OCI-M1 (cell line): Measurements from ENCODE around the gene UGT1A10.
A peak's percentile ranks its signal among the peaks of the same experiment; 100 is the strongest.
"Not testable (repeated sequence)": the region's sequence is repeated elsewhere in the genome, so short reads cannot be mapped to it uniquely, and the experiment has no call there.

Source experiments
- DNase-seq: peaks from one replicate; lab custom pipeline; 2025; lab: John Stamatoyannopoulos, UW

Gene UGT1A10

DNA sequence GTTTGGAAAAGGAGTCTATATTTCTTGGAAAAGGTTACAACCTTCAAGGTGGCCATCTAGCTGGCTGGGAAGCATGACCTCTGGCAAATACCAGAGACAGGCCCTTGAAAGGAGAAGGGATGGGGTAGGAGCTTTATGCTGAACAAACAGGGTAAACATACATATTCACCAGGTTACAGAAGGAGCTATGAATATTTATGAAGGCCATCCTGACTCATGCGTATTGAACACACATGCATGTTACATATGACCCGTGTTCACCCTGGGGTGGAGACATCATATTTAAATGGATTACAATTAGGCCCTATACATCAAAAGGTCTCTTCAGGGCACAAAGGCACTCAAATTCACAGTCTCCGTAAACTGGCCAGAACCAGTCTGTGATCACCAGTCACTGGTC is 19.7 kb downstream of the UGT1A10 start:
- DNase-seq, result not testable (repeated sequence)

DNA sequence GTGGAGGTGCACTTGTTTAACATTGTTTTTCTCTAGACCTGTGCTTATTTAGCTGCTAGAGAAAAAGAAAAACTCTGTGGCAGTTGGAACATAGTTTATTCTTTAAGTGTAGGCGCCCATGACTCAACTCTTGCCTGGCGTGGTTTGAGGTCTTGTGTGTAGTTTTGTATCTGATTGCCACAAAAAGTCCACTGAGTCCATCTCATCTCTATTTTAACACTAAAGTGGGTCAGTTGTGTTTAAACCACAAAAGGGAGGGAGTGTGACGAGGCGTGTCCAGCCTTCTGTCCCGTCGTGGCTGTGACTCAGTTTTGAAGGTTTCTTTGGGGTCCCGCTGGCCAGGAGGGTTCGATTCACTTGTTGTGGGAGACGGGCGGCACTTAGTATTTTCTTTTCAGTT is 20.2 kb downstream of the UGT1A10 start:
- DNase-seq, result no peak

DNA sequence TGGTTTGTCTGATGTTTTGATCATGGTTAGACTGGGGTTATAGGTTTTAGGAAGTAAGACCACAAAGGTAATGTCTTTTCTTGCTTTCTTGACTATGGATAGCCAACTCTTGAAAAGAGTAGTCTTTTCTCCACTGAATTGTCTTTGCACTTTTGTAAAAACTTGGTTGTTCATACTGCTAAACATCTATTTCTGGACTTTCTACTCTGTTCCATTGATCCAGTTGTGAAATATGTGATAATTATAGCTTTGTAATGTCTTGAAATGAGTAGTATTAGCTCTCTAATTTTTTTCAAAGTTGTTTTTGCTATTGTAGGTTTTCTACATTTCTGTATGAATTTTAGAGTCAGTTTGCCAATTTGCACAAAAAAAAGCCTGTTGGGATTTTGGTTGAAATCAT is 22.4 kb downstream of the UGT1A10 start:
- no peak for DNase-seq

DNA sequence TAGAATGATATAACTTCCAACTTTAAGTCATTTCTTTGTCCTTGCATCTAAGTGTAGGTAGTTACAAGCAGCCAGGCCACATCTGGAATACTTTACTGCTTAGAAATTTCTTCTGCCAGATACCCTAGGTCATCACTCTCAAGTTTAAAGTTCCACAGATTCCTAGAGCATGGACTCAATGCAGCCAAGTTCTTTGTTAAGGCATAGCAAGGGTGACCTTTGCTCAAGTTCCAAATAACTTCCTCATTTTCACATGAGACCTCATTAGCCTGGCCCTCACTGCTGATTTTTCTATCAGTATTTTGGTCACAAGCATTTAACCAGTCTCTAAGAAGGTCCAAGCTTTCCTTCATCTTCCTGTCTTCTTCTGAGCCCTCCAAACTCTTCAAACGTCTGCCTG is 27.7 kb downstream of the UGT1A10 start:
- no peak for DNase-seq

DNA sequence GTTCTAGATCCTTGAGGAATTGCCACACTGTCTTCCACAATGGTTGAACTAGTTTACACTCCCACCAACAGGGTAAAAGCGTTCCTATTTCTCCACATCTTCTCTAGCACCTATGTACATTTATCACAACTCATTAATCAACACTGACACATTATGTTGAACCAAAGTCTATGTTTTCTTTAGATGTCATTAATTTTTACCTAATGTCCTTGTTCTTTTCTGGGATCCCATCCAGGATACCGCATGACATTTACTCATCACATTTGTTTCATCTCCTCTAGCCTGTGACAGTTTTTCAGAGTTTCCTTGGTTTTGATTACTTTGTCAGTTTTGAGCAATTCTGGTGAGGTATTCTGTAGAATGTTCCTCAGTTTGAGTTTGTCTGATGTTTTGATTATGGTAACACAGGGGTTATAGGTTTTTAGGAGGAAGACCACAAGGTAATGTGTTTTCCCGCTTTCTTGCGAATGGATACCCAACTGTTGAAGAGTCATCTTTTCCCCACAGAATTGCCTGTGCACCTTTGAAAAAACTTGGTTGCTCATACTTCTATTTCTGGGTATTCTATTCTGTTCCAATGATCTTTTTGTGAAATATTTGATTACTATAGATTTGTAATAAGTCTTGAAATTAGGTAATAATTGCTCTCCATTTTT is 32.5 kb downstream of the UGT1A10 start:
- no peak for DNase-seq

DNA sequence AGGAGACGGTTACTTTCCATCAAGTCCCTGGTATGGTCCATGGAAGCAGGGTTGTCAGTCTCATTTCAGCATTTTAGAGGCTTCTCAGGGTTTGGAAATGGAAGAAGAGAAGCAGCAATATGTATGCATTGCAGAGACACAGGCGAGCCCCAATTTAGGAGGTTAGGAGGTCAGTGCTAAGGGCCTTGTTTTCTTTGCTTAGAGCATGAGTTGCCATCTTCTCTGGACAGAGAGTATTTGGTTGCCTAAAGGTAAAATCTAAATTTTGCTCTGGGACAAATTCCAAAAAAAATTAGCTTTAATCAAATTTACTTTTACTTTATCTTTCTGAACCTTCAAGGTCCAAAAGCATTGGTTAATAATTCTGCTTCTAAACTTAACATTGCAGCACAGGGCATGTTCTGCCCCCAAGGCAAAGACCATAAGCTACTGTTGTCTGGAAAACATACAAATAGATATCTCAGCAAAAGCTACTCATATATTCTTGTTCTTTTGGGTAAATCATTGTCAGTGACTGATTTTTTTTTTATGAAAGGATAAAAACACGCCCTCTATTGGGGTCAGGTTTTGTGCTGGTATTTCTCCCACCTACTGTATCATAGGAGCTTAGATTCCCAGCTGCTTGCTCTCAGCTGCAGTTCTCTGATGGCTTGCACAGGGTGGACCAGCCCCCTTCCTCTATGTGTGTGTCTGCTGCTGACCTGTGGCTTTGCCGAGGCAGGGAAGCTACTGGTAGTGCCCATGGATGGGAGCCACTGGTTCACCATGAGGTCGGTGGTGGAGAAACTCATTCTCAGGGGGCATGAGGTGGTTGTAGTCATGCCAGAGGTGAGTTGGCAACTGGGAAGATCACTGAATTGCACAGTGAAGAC is 35.3 kb downstream of the UGT1A10 start, which contains the start of gene UGT1A9:
Gene UGT1A9 (plus strand): TSS at position 609 of the 872 bp plus-strand sequence. CDS start 37 bp downstream, at position 646.
- no peak for DNase-seq

DNA sequence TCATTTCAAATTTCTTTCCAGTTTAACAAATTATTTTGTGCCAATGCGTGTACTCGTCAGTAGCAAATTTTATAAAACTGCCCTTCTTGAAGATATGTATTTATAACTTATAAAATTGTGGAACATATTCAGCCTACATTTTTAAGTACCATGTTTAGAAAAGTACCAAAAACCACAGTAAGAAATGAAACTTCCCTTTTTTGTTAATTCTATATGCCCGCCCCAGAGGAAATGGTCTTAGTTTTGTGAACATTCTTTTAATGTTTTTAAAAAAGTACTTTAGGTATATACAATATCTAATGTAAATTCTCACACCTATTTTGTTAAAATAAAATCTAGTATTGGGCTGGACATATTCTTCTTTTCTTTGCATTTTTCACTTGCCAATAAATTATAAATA is 36.6 kb downstream of the UGT1A10 start:
- no peak for DNase-seq

DNA sequence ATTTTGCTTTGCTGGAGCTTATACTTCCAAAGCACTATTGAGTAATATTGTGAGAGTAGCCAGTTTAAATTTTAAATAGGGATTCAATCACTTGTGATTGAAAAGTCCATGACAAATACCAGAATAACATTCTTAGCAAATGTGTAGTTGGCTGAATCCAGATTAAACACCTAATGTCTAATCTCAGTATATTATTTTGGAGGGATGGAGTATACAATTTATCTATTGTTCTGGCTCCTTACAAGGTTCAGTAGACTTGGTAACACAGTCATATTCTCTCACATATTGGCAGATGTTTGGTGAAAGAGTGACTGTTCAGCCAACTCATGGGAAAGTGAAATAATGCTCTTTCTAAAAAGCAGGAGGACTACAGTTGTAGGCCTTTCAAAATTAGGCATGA is 37.6 kb downstream of the UGT1A10 start:
- DNase-seq, result no peak

DNA sequence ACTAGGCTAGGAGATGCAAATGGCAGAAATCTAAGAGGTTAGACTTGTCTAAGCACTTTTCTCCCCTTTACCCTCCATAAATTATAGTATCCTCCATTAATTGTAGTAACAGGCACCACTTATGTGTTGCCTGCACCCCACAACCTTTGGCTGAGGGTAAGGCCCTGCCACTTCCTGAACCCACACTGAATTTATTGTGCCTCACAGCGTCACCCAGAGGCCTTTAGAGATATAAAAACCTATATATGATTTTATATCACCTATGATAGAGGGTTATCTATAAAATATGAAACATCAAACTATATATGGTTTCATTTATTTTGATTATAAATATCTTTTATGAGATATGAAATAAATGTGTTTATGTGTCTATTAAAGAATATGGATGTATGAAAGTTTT is 38.1 kb downstream of the UGT1A10 start:
- DNase-seq, result no peak

DNA sequence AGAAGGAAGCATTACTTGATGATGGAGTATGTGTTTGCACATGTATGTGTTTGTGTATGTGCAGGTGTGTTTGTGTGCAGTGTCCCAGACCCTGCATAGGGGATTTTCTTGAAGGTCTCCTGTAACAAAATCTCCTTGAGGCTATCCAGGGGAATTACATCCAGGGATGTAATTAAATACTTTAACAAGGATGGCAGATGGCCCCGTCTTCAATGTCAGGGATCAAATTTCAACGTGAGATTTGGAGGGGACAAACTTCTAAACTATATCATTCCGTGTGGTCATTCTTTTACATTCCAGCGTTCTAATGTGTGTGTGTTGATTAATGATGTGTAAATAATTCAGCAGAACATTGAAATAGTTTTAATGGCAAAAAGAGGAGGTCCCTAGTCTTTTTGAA is 38.7 kb downstream of the UGT1A10 start:
- no peak for DNase-seq

DNA sequence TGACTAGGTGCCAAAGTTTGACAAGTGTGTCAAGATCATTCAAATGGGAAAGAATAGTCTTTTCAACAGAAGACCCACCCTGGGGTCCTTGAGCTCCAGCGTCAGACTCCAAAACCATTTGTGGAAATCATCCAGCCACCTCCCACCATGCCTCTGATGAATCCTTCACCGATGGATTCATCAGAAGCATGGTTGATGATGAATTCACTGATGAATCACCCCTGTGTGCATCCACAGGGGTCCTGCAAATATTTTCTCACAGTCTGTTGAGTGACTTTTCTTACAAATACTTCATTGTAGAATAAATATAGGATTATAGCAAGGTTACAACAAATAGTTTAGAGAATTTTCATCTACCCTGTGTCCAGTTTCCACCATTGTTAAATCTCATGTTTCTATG is 39.8 kb downstream of the UGT1A10 start:
- DNase-seq, result no peak

DNA sequence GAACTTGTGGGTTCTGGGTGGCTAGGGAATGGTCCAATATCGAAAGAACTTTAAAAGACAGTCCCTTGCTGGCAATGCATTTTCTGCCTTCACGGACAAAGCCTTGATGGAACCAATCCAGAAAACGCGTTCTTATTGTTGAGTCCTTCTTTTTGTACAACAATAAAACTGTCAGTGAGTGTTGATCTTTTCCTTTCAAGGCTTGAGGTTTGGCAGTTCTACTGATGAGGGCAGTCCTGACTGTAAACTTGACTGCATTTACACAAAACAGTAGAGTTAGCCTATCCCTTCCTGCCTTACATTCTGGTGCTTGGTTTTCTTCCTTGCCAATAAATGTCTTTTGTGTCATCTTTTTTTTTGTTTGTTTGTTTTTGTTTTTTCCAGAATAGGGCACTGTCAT is 42.9 kb downstream of the UGT1A10 start:
- DNase-seq, result no peak

DNA sequence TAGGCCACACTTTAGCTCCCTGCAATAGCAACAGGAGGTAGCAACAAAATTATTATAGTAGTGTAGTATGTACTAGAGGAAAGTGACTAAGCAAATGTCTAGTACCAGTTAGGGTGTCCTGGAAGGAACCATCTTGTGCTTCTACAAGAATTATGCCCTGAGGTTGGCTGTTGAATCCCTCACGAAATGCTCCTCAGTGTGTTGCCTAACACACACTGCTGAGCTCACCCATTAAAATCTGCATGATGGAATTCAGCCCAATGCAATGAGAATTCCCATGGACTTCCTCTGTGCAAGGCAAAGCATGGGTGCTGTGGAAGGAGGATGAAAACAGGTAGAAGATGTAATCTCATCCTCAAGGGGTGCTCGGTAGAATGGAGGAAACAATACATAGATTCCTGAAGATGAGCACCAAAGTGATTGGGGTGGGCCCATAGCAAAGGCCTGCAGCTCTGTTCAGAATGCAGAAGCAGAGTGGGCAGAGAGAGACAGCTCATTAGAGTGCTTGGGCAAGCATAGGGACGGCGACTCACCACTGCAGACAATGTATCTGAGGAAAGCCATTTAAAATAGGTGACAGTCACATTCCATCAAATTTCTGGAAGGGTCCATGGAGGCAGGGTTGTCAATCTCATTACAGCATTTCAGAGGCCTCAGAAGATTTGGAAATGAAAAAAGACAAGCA is 44.3 kb downstream of the UGT1A10 start:
- DNase-seq, result no peak

DNA sequence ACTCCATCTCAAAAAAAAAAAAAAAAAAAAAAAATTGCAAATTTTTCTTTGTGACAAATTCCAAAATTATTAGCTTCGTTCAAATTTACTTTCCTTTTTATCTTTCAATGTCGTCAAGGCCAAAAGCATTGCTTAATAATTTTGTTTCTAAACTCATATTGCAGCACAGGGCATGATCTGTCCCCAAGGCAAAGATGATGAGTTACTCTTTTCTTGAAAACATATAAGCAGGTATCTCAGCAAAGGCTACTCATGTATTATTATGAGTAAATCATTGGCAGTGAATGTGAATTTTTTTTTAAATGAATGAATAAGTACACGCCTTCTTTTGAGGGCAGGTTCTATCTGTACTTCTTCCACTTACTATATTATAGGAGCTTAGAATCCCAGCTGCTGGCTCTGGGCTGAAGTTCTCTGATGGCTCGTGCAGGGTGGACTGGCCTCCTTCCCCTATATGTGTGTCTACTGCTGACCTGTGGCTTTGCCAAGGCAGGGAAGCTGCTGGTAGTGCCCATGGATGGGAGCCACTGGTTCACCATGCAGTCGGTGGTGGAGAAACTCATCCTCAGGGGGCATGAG is 45.4 kb downstream of the UGT1A10 start, which contains the start of gene UGT1A7:
Gene UGT1A7 (plus strand): TSS at position 381 of the 579 bp plus-strand sequence. CDS start 37 bp downstream, at position 418.
- no peak for DNase-seq

DNA sequence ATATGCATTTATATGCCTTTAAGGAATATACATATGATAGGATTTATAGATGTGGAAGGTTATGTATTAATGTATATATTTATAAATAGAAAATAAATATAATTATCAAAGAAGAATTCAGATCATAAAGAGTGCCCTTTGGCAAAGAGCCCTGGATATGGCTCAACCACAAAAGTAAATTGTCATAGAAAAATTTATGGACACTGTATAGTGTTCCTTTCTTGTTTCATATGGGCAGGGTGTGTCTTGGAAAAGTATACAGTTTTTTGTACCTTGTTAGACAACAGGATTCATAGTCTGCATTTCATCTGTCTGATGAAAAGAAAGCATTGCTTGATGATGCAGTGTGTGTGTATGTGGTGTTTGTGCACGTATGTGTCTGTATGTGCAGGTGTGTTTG is 48.4 kb downstream of the UGT1A10 start:
- no peak for DNase-seq

DNA sequence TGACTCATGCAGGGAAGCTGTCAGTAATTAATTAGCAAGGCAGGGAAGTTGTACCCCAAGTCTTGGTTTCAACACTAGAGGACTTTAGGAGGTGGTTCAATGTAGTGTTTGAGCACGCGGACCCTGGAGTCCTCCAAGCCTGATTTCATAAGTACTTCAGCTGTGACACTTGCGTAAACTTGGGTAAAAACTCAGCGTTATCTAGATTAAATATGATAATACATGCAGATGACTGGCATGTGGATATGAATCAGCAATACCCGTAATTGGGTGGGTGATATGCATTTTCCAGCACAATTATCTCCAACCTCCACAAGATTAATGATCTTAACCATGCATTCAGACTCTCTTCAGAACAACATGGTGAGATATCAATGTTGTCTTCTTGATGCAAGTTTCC is 50.7 kb downstream of the UGT1A10 start:
- no peak for DNase-seq

DNA sequence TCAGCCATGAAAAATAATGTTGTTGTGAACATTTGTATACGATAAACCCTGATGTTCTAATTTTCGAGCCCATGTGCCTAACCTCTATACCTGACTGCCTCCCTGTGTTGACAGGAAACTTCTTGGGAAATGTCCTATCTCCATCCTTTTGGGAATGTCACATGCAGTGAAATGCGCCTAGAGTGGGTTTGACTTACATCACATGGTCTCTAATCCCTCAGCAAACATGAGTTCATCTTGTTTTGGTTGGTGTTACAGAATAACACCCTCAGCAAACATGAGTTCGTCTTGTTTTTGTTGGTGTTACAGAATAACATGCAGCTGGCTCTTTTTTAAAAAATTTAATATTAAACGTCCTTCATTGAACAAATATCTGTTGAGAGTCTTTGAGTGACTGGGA is 52.1 kb downstream of the UGT1A10 start:
- no peak for DNase-seq

DNA sequence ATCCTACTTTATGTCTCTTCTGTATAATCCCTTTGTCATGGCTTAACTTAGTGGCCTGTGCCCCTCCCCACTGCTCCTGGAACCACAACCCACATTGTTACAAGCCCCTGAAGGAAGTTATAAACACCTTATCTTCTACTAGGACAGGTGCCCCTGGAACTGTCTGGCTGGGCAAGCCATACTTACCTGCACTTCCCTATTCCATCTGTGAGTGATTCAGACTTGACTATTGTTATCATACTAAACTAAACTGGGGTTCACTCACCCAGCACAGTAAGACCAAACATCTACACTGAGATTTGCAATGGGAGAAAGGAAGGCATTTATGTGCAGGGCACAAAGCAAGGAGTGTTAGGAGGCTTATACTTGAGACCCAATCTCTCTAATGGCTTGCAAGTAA is 52.8 kb downstream of the UGT1A10 start:
- DNase-seq, result no peak

DNA sequence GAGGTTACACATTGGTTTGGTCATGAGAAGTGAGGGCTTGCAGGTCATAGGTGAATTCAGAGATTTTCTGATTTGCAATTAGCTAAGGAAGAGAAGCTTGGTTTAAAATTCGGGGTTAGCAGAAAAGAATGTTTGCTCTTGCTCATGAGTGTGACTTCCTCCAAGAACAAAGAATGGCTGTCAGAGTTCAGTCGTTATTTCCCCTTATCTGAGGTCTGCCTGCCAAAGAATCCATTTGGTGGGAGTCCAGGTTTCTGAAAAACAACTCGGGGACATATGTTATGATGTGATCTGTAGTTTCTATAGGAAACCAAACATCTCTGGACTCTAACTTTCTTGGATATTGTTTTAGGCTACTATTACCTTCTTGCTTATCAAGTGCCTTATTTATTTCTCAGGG is 53.3 kb downstream of the UGT1A10 start:
- peak; percentile 15 for DNase-seq

DNA sequence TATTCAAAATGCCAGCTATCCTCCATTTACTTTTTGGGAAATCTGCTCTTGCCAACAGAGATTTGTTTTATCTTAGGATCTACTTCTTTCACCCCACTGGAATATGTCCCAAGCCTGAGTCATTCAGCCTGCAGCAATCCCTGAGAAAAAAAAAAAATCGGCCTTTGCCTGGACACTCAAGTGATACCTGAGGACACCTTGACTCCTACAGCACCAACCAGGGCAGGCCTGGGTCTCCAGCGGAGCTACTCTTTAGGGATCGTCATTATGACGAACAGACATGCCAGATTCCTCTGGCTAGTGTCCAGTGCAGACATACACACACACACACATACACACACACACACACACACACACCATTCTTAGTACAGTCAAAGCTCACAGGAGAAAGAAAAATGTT is 54.2 kb downstream of the UGT1A10 start:
- DNase-seq, result no peak

DNA sequence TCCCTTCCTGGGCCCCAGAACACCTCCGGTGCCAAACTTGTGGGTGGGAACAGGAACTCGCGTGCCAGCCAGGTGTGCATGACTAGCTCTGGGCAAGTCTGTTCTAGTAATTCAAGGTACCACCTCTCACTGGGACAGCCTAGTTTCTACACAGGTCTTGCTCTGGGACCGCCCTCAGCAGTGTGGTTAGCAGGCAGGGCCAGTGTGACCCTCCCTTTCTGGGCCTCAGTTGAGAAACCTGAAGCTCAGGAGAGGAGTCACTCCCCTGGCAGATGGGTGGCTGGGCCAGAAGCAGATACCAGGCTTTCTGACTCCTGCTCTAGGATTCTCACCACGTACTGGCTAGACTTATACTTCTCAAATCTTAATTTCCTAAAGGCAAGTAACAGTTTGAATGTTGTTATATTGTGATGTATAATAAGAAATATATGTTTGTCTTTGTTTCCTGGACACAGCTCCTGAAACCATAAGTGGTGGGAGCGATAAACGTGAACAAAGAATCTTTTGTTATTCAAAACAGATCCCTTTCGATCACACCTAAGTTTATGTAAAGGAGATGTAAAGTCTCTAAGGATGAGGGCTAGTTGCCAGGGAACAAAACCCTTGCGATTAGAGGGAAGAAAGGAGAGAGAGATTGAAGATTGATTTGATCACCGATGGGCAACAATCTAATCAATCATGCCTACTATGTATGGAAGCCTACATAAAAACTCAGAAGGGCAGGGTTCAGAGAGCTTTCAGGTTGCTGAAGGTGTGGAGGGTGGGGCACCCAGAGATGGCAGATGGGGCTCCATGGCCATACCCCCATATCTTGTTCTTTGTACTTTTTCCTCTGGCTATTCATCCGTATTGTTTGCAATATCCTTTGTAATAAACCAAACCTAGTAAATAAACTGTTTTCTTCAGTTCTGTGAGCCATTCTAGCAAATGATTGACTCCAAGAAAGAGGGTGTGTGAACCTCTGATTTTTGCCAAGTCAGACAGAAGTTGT is 55.5 kb downstream of the UGT1A10 start:
- no peak for DNase-seq
